ENCODE results near the gene ATXN10. TPM values are rescaled to one million over a fixed set of nuclear protein-coding genes. Genes with fewer than 3 reads are reported as not detected.

The ATXN10 gene
- total and polyA plus RNA-seq, 2 of the 13 experiments (the other 11 are each of a cell fraction or from before 2014, with no cell fraction given), result 60.1 to 194 TPM

GRCh38 chr22:45645526-45646414, 25.9 kb upstream of the ATXN10 start (continued):
- TF ChIP-seq ZNF788 (CRISPR knock-in tag; IDR thresholded peaks at IDR 0.05; ENCODE audit: borderline replicate concordance) (no peak), FOXK2 (IDR thresholded peaks at IDR 0.05) (no peak), MAZ (IDR thresholded peaks at IDR 0.05; ENCODE audit: borderline replicate concordance, low read depth, low read length) (peak; percentile 34; the same call in 1 of the 2 replicates), MAZ (CRISPR knock-in tag; IDR thresholded peaks at IDR 0.05; ENCODE audit: low read depth) (peak; percentile 69; the same call in 1 of the 2 replicates), RARA (CRISPR knock-in tag; IDR thresholded peaks at IDR 0.05) (0 out of 2 replicates have a peak, but pooled peaks have one; percentile 26), ZFX (CRISPR knock-in tag; IDR thresholded peaks at IDR 0.05; ENCODE audit: low read depth) (peak; percentile 49; the same call in 1 of the 2 replicates), GPN1 (CRISPR knock-in tag; IDR thresholded peaks at IDR 0.05; ENCODE audit: borderline replicate concordance) (no peak), ZNF451 (CRISPR knock-in tag; IDR thresholded peaks at IDR 0.05) (0 out of 2 replicates have a peak, but pooled peaks have one; percentile 75), ZNF652 (CRISPR knock-in tag; IDR thresholded peaks at IDR 0.05; ENCODE audit: borderline replicate concordance, low read depth) (no peak), HNF1B (CRISPR knock-in tag; IDR thresholded peaks at IDR 0.05) (0 out of 2 replicates have a peak, but pooled peaks have one; percentile 57), ZNF34 (CRISPR knock-in tag; IDR thresholded peaks at IDR 0.05; ENCODE audit: borderline replicate concordance) (peak; percentile 85; the same call in 1 of the 2 replicates), ZNF747 (CRISPR knock-in tag; IDR thresholded peaks at IDR 0.05; ENCODE audit: borderline replicate concordance) (no peak), SOX13 (IDR thresholded peaks at IDR 0.05) (no peak), SOX13 (CRISPR knock-in tag; conservative IDR thresholded peaks at IDR 0.05 in 1 of 2, IDR thresholded peaks at IDR 0.05 in 1 of 2) (no peak), CCDC6 (CRISPR knock-in tag; IDR thresholded peaks at IDR 0.05) (no peak), REPIN1 (CRISPR knock-in tag; IDR thresholded peaks at IDR 0.05; ENCODE audit: borderline replicate concordance, low read depth) (peak; percentile 69; the same call in 1 of the 2 replicates), NR1H2 (CRISPR knock-in tag; IDR thresholded peaks at IDR 0.05; ENCODE audit: borderline replicate concordance, low read depth) (0 out of 2 replicates have a peak, but pooled peaks have one; percentile 53), NRL (CRISPR knock-in tag; IDR thresholded peaks at IDR 0.05; ENCODE audit: borderline replicate concordance) (no peak), ZNF556 (CRISPR knock-in tag; IDR thresholded peaks at IDR 0.05; ENCODE audit: borderline replicate concordance) (peak; percentile 71; the same call in 1 of the 2 replicates), ZMYM4 (CRISPR knock-in tag; IDR thresholded peaks at IDR 0.05) (peak; percentile 45; the same call in 1 of the 2 replicates), KDM2A (CRISPR knock-in tag; IDR thresholded peaks at IDR 0.05; ENCODE audit: borderline replicate concordance, low read depth) (peak; percentile 53; the same call in 1 of the 2 replicates), BRD4 (CRISPR knock-in tag; IDR thresholded peaks at IDR 0.05) (peak; percentile 47; the same call in 1 of the 2 replicates), ZNF766 (CRISPR knock-in tag; IDR thresholded peaks at IDR 0.05; ENCODE audit: borderline replicate concordance) (0 out of 2 replicates have a peak, but pooled peaks have one; percentile 24), ZNF563 (CRISPR knock-in tag; IDR thresholded peaks at IDR 0.05) (no peak), FOXM1 (CRISPR knock-in tag; IDR thresholded peaks at IDR 0.05) (no peak), TARDBP (CRISPR knock-in tag; IDR thresholded peaks at IDR 0.05) (peak; percentile 47; the same call in 1 of the 2 replicates), ATF1 (CRISPR knock-in tag; IDR thresholded peaks at IDR 0.05) (no peak), ZNF431 (CRISPR knock-in tag; IDR thresholded peaks at IDR 0.05; ENCODE audit: borderline replicate concordance, low read depth) (0 out of 2 replicates have a peak, but pooled peaks have one; percentile 32), ZSCAN21 (CRISPR knock-in tag; IDR thresholded peaks at IDR 0.05; ENCODE audit: borderline replicate concordance) (0 out of 2 replicates have a peak, but pooled peaks have one; percentile 76)

All from HepG2 (cell line).